Common myeloid progenitor, CD34-positive (primary cell): ENCODE data around the gene EFCAB6.

Experiments used
- CTCF ChIA-PET: fragments of 350-600 bp; sonication (Branson Sonifier 250); formaldehyde crosslinking; loops from one replicate; lab custom pipeline; 2021; ENCODE audit warnings: antibody characterized with exemption; lab: Charles Lee
- POLR2A ChIA-PET: fragments of 350-600 bp; sonication (Branson Sonifier 250); formaldehyde crosslinking; loops from one replicate; lab custom pipeline; 2021; ENCODE audit warnings: antibody characterized with exemption; lab: Charles Lee
- DNase-seq, 3 donors: peaks; one replicate each; pipeline versions ENCODE4 v3.0.0 to v3.0.0-alpha.2; 2013
- H3K27ac ChIP-seq, 2 experiments: 1 replicate in 1 of 2; 2 replicates in 1 of 2; pipeline ENCODE4 v1.7.0; 2013; ENCODE audit warnings: inconsistent platforms in 2 of 2, low read length in 2 of 2, mild to moderate bottlenecking in 2 of 2, low read depth in 1 of 2, moderate library complexity in 1 of 2; ENCODE audit not compliant: severe bottlenecking in 2 of 2, insufficient read depth in 1 of 2, poor library complexity in 1 of 2
- H3K27me3 ChIP-seq, 5 experiments: replicated peaks in 2 of 5; 1 replicate in 3 of 5; 2 replicates in 2 of 5; pipeline versions ENCODE4 v1.6.1 to v1.7.0; 2013; ENCODE audit warnings: low read length in 4 of 5, mild to moderate bottlenecking in 2 of 5, moderate library complexity in 2 of 5, inconsistent platforms in 1 of 5; ENCODE audit not compliant: insufficient read depth in 5 of 5, control insufficient read depth in 4 of 5
- H3K36me3 ChIP-seq, 4 experiments: 1 replicate in 2 of 4; 2 replicates in 2 of 4; pipeline versions ENCODE4 v1.6.1 to v1.7.0; 2013; ENCODE audit warnings: low read length in 3 of 4, control low read depth in 1 of 4, mild to moderate bottlenecking in 1 of 4; ENCODE audit not compliant: control insufficient read depth in 4 of 4, insufficient read depth in 4 of 4
- H3K4me1 ChIP-seq, 4 experiments: 1 replicate in 3 of 4; 2 replicates in 1 of 4; pipeline versions ENCODE4 v1.6.1 to v1.7.1; 2013; ENCODE audit warnings: low read length in 3 of 4, mild to moderate bottlenecking in 3 of 4, control low read depth in 1 of 4, inconsistent platforms in 1 of 4, moderate library complexity in 1 of 4; ENCODE audit not compliant: control insufficient read depth in 4 of 4, insufficient read depth in 4 of 4; ENCODE audit errors: control extremely low read depth in 1 of 4
- H3K4me3 ChIP-seq, 7 experiments: 1 replicate in 4 of 7; 2 replicates in 3 of 7; pipeline versions ENCODE4 v1.5.1 to v1.7.0; 2013; ENCODE audit warnings: mild to moderate bottlenecking in 7 of 7, low read length in 6 of 7, moderate library complexity in 6 of 7, inconsistent platforms in 2 of 7, low read depth in 2 of 7, control low read depth in 1 of 7; ENCODE audit not compliant: insufficient read depth in 4 of 7, control insufficient read depth in 1 of 7; ENCODE audit errors: extremely low read depth in 1 of 7
- H3K9me3 ChIP-seq, 5 experiments: 1 replicate in 4 of 5; 2 replicates in 1 of 5; pipeline versions ENCODE4 v1.6.1 to v1.7.1; 2013; ENCODE audit warnings: low read length in 4 of 5, mild to moderate bottlenecking in 2 of 5, inconsistent platforms in 1 of 5, low read depth in 1 of 5, moderate library complexity in 1 of 5; ENCODE audit not compliant: control insufficient read depth in 4 of 5, insufficient read depth in 2 of 5; ENCODE audit errors: control extremely low read depth in 1 of 5
- WGBS: methylation state at CpG from one replicate; pipeline ENCODE4 v1.1.5; 2013; ENCODE audit not compliant: insufficient coverage; 5-methylcytosine and 5-hydroxymethylcytosine counted together

The EFCAB6 gene

GRCh38 chr22:43711681-43712080, 100.4 kb downstream of the EFCAB6 start:
- CTCF ChIA-PET, result interaction anchor here (0.9 kb wide), 1 partner anchor 11 kb away, joined by 3 read pairs; no protein-coding TSS in a partner anchor
- no peak for DNase-seq
- Histone ChIP-seq H3K27ac (no peak overlapping the region), H3K9me3 (no peaks in the 10 kb centered on the region), H3K36me3 (no peaks in the 10 kb centered on the region), H3K27me3 (peaks cover 0 to 2% (median 0%) of the 10 kb centered on the region in 5 experiments), H3K4me1 (no peaks in the 10 kb centered on the region), H3K4me3 (no peak overlapping the region)
- POLR2A ChIA-PET, result no interaction called here
- 62% methylated on average over 1 of the region's 4 CpGs for WGBS

- CTCF ChIA-PET, result no interaction called here
- H3K27ac ChIP-seq, result no peak overlapping the region
- no peak for DNase-seq
- H3K27me3 ChIP-seq, result peaks cover 0 to 2% (median 0%) of the 10 kb centered on the region in 5 experiments
- H3K4me1 ChIP-seq, result no peaks in the 10 kb centered on the region
- no peak overlapping the region for H3K4me3 ChIP-seq
- WGBS, result no CpG with 5 or more reads among the region's 3 CpGs
- POLR2A ChIA-PET, result interaction anchor here (0.6 kb wide), 1 partner anchor 1512 kb away, joined by 3 read pairs; no protein-coding TSS in a partner anchor
- peaks cover 0 to 22% (median 3%) of the 10 kb centered on the region in 5 experiments for H3K9me3 ChIP-seq
- H3K36me3 ChIP-seq, result no peaks in the 10 kb centered on the region
Observed at GRCh38 chr22:43707648-43708047, 104.5 kb downstream of the EFCAB6 start.

- H3K9me3 ChIP-seq, result peaks cover 0 to 25% (median 3%) of the 10 kb centered on the region in 5 experiments
- H3K27ac ChIP-seq, result no peak overlapping the region
- DNase-seq, result no peak
- WGBS, result 100% methylated on average over 3 of the region's 4 CpGs
- H3K27me3 ChIP-seq, result peaks cover 0 to 2% (median 0%) of the 10 kb centered on the region in 5 experiments
- ChIA-PET CTCF (interaction anchor here (0.6 kb wide), 1 partner anchor 26 kb away, joined by 4 read pairs; no protein-coding TSS in a partner anchor), POLR2A (interaction anchor here (0.6 kb wide), 1 partner anchor 1511 kb away, joined by 3 read pairs; no protein-coding TSS in a partner anchor)
- no peak overlapping the region for H3K4me3 ChIP-seq
- no peaks in the 10 kb centered on the region for H3K4me1 ChIP-seq
- no peaks in the 10 kb centered on the region for H3K36me3 ChIP-seq
Observed at GRCh38 chr22:43706571-43707328, 105.4 kb downstream of the EFCAB6 start.

GRCh38 chr22:43706151-43706550, 106.0 kb downstream of the EFCAB6 start:
- H3K36me3 ChIP-seq, result no peaks in the 10 kb centered on the region
- peaks cover 0 to 2% (median 0%) of the 10 kb centered on the region in 5 experiments for H3K27me3 ChIP-seq
- H3K27ac ChIP-seq, result no peak overlapping the region
- ChIA-PET CTCF (interaction anchor here (0.6 kb wide), 1 partner anchor 26 kb away, joined by 4 read pairs; no protein-coding TSS in a partner anchor), POLR2A (no interaction called here)
- 67% methylated on average over 2 of the region's 3 CpGs for WGBS
- H3K4me3 ChIP-seq, result no peak overlapping the region
- DNase-seq, result no peak
- H3K4me1 ChIP-seq, result no peaks in the 10 kb centered on the region
- peaks cover 0 to 25% (median 3%) of the 10 kb centered on the region in 5 experiments for H3K9me3 ChIP-seq

DNA sequence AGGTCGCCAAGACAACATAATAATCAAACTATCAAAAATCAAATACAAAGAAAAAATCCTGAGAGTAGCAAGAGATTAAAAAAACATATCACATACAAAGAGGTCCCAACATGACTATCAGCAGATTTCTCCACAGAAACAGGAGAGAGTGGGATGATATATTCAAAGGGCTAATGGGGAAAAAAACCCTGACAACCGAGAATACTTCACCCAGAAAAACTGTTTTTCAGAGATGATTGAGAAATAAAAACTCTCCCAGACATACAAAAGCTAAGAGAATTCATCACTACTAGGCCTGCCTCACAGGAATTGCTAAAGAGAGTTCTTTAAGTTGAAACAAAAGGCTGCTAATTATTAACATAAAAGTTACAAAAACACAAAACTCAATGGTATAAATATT, 108.1 kb downstream of the EFCAB6 start:
- DNase-seq, result no peak
- Histone ChIP-seq H3K27ac (no peak overlapping the region), H3K27me3 (no peaks in the 10 kb centered on the region), H3K9me3 (peaks cover 0 to 29% (median 3%) of the 10 kb centered on the region in 5 experiments), H3K4me1 (no peaks in the 10 kb centered on the region), H3K36me3 (no peaks in the 10 kb centered on the region), H3K4me3 (no peak overlapping the region)
- ChIA-PET POLR2A (no interaction called here), CTCF (no interaction called here)
- no CpG with 5 or more reads among the region's 2 CpGs for WGBS

DNA sequence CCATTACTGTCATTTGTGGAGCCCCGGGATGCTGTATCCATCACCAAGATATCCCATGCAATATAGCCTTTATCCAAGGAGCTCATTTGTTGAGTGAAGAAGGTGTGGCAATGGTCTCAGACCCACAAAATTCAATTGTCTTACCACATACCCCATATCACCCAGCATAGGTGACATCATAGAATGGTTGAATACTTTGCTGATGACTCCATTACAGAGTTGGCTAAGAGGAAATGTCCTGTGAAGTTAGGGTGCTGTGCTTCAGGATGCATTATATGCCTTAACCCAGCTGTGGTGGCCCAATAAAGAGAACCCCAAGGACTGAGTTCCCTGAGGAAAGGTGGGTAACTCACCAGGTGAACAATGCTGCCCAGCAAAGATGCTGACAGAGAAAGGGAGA, 113.7 kb downstream of the EFCAB6 start:
- Histone ChIP-seq H3K27me3 (peaks cover 0 to 4% (median 0%) of the 10 kb centered on the region in 5 experiments), H3K36me3 (no peaks in the 10 kb centered on the region), H3K4me3 (no peak overlapping the region), H3K27ac (no peak overlapping the region), H3K4me1 (no peaks in the 10 kb centered on the region), H3K9me3 (peaks cover 0 to 13% (median 0%) of the 10 kb centered on the region in 5 experiments)
- no CpG with 5 or more reads among the region's 1 CpG for WGBS
- DNase-seq, result no peak
- POLR2A ChIA-PET, result no interaction called here
- CTCF ChIA-PET, result no interaction called here

- H3K4me3 ChIP-seq, result no peak overlapping the region
- ChIA-PET CTCF (no interaction called here), POLR2A (no interaction called here)
- peaks cover 0 to 8% (median 0%) of the 10 kb centered on the region in 5 experiments for H3K9me3 ChIP-seq
- no peaks in the 10 kb centered on the region for H3K36me3 ChIP-seq
- H3K27ac ChIP-seq, result no peak overlapping the region
- no peaks in the 10 kb centered on the region for H3K4me1 ChIP-seq
- no peak for DNase-seq
- H3K27me3 ChIP-seq, result peaks cover 0 to 4% (median 0%) of the 10 kb centered on the region in 5 experiments
- 94% methylated on average over 3 of the region's 3 CpGs for WGBS
Observed at GRCh38 chr22:43697894-43698293, 114.2 kb downstream of the EFCAB6 start.
